GM19099 (cell line): ENCODE measurements around the gene METTL21A.
A peak's percentile ranks its signal among the peaks of the same experiment; 100 is the strongest.

Experiments
- POLR2A ChIP-seq: IDR thresholded peaks from 3 replicates; pipeline ENCODE4 v1.6.1; 2011; ENCODE audit warnings: low read depth; ENCODE audit not compliant: insufficient read length; ENCODE audit errors: extremely low read depth

METTL21A gene

GRCh38 chr2:207625014-207625907 lies at the start of gene METTL21A:
Gene METTL21A (minus strand): TSS chr2:207625394. CDS start chr2:207624375, 1,019 bp downstream.
- peak; percentile 67 for TF ChIP-seq POLR2A

GRCh38 chr2:207674826-207675225 lies 49.6 kb upstream of the METTL21A start:
- no peak for TF ChIP-seq POLR2A

GRCh38 chr2:207674266-207674774 lies 49.1 kb upstream of the METTL21A start:
- no peak for TF ChIP-seq POLR2A

GRCh38 chr2:207673431-207673830 lies 48.2 kb upstream of the METTL21A start:
- no peak for TF ChIP-seq POLR2A

- TF ChIP-seq POLR2A: no peak
Measured at GRCh38 chr2:207670887-207671286, 45.7 kb upstream of the METTL21A start.

- TF ChIP-seq POLR2A: no peak
Measured at GRCh38 chr2:207663870-207664545, 38.8 kb upstream of the METTL21A start.

GRCh38 chr2:207662203-207662602 lies 37.0 kb upstream of the METTL21A start:
- TF ChIP-seq POLR2A: peak; percentile 56

GRCh38 chr2:207660994-207661393 lies 35.8 kb upstream of the METTL21A start:
- TF ChIP-seq POLR2A: no peak

- TF ChIP-seq POLR2A: no peak
Measured at GRCh38 chr2:207658156-207658555, 33.0 kb upstream of the METTL21A start.

GRCh38 chr2:207655000-207655399 lies 29.8 kb upstream of the METTL21A start:
- no peak for TF ChIP-seq POLR2A

GRCh38 chr2:207643892-207644291 lies 18.7 kb upstream of the METTL21A start:
- no peak for TF ChIP-seq POLR2A

- no peak for TF ChIP-seq POLR2A
Measured at GRCh38 chr2:207640661-207641060, 15.5 kb upstream of the METTL21A start.

- TF ChIP-seq POLR2A: no peak
Measured at GRCh38 chr2:207640160-207640559, 15.0 kb upstream of the METTL21A start.

- TF ChIP-seq POLR2A: no peak
Measured at GRCh38 chr2:207635468-207636200, 10.4 kb upstream of the METTL21A start.

- no peak for TF ChIP-seq POLR2A
Measured at GRCh38 chr2:207633686-207634085, 8.5 kb upstream of the METTL21A start.
